Putamen (tissue), 1 donor: ENCODE data around the gene RABGGTB.
"Not testable (repeated sequence)": the region's sequence is repeated elsewhere in the genome, so short reads cannot be mapped to it uniquely, and the experiment has no call there.

Experiments used
- DNase-seq: peaks from one replicate; pipeline ENCODE4 v3.0.0-alpha.2; 2016; ENCODE audit warnings: low spot score

The RABGGTB gene

GRCh38 chr1:75785983-75786853 is at the start of gene RABGGTB:
RABGGTB (plus strand) TSS chr1:75786256; CDS start chr1:75786272, 16 bp downstream.
- peak; percentile 94 for DNase-seq

GRCh38 chr1:75742047-75742625 is 43.9 kb upstream of the RABGGTB start:
- no peak for DNase-seq

GRCh38 chr1:75745276-75745675 is 40.8 kb upstream of the RABGGTB start:
- DNase-seq: no peak

- DNase-seq: not testable (repeated sequence)
Observed at GRCh38 chr1:75757210-75757609, 28.8 kb upstream of the RABGGTB start.

GRCh38 chr1:75758543-75758942 is 27.5 kb upstream of the RABGGTB start:
- not testable (repeated sequence) for DNase-seq

- no peak for DNase-seq
Observed at GRCh38 chr1:75764057-75764655, 21.9 kb upstream of the RABGGTB start.

- no peak for DNase-seq
Observed at GRCh38 chr1:75765697-75766355, 20.2 kb upstream of the RABGGTB start.

- DNase-seq: no peak
Observed at GRCh38 chr1:75768016-75768415, 18.0 kb upstream of the RABGGTB start.

- no peak for DNase-seq
Observed at GRCh38 chr1:75770761-75771160, 15.3 kb upstream of the RABGGTB start.

GRCh38 chr1:75771978-75772377 is 14.1 kb upstream of the RABGGTB start:
- DNase-seq: no peak

- not testable (repeated sequence) for DNase-seq
Observed at GRCh38 chr1:75777812-75778211, 8.2 kb upstream of the RABGGTB start.

GRCh38 chr1:75778694-75779093 is 7.4 kb upstream of the RABGGTB start:
- DNase-seq: not testable (repeated sequence)

GRCh38 chr1:75780183-75780582 is 5.9 kb upstream of the RABGGTB start:
- DNase-seq: not testable (repeated sequence)

- not testable (repeated sequence) for DNase-seq
Observed at GRCh38 chr1:75783920-75784319, 2.1 kb upstream of the RABGGTB start.

GRCh38 chr1:75785320-75785982 is 605 bp upstream of the RABGGTB start:
- DNase-seq: no peak

- DNase-seq: no peak
Observed at GRCh38 chr1:75786901-75787493, 941 bp downstream of the RABGGTB start.

- DNase-seq: no peak
Observed at GRCh38 chr1:75787524-75787923, 1.5 kb downstream of the RABGGTB start.

- no peak for DNase-seq
Observed at GRCh38 chr1:75789988-75790387, 3.9 kb downstream of the RABGGTB start.

GRCh38 chr1:75791022-75791421 is 5.0 kb downstream of the RABGGTB start:
- no peak for DNase-seq

- no peak for DNase-seq
Observed at GRCh38 chr1:75792091-75792490, 6.0 kb downstream of the RABGGTB start.

GRCh38 chr1:75794382-75794781 is 8.3 kb downstream of the RABGGTB start:
- DNase-seq: no peak
